Lower lobe of right lung (tissue), 2 donors: ENCODE measurements around the gene HAPLN3. TPM values are rescaled to one million over a fixed set of nuclear protein-coding genes. Genes with fewer than 3 reads are reported as not detected.

ENCODE experiments used
- ATAC-seq, 2 donors: fragments of 200-7000 bp; cut with Tn5 transposase; one replicate each; pipeline ENCODE4 v1.9.1; 2020 to 2022; ENCODE audit warnings: mild to moderate bottlenecking in 2 of 2, moderate library complexity in 2 of 2
- DNase-seq: peaks from one replicate; pipeline ENCODE4 v3.0.0-alpha.2; 2020
- H3K27ac ChIP-seq: fragments of 200-600 bp; one replicate; pipeline ENCODE4 v1.8.0; 2022
- H3K27me3 ChIP-seq: fragments of 200-600 bp; one replicate; pipeline ENCODE4 v1.8.0; 2022; ENCODE audit warnings: low read depth
- H3K36me3 ChIP-seq: fragments of 200-600 bp; one replicate; pipeline ENCODE4 v1.8.0; 2022; ENCODE audit warnings: mild to moderate bottlenecking
- H3K4me1 ChIP-seq: fragments of 200-600 bp; one replicate; pipeline ENCODE4 v1.8.0; 2022
- H3K4me3 ChIP-seq: fragments of 200-600 bp; one replicate; pipeline ENCODE4 v1.8.0; 2022; ENCODE audit warnings: mild to moderate bottlenecking
- H3K9me3 ChIP-seq: fragments of 200-600 bp; one replicate; pipeline ENCODE4 v1.8.0; 2022
- CTCF ChIP-seq: fragments of 200-600 bp; IDR thresholded peaks from one replicate; pipeline ENCODE4 v1.8.0; 2022; ENCODE audit warnings: antibody characterized with exemption, mild to moderate bottlenecking
- intact Hi-C: fragments of 100-400 bp; cut with DNase I; formaldehyde crosslinking; loops from one replicate; pipeline ENCODE4 v1.11.0; 2022
- total RNA-seq: library from RNA; stranded (reverse); fragmentation: NEBNext Ultra II Directional; extraction: Animal tissue kit (Norgen Biotek cat#: 25700); gene quantifications from one replicate; pipeline ENCODE4 v1.2.1, GENCODE V29; 2021
- donor health status: DM: no; HTN: yes; CAD: no; lungs with severe emphysema.

HAPLN3 gene
- total RNA-seq, 1 donor from 2014 or later = 2.7 TPM

- Histone ChIP-seq H3K4me1 (no peaks in the 10 kb centered on the region), H3K4me3 (no peak overlapping the region), H3K27ac (no peak overlapping the region), H3K9me3 (no peaks in the 10 kb centered on the region), H3K36me3 (no peaks in the 10 kb centered on the region), H3K27me3 (peaks cover 4% of the 10 kb centered on the region)
- TF ChIP-seq CTCF = no peak
- DNase-seq = no peak
- ATAC-seq = no peak
- intact Hi-C loops = no loop called here
Measured at GRCh38 chr15:88845616-88846015, 49.7 kb downstream of the HAPLN3 start.

- peaks cover 6% of the 10 kb centered on the region for H3K27me3 ChIP-seq
- no peaks in the 10 kb centered on the region for H3K36me3 ChIP-seq
- H3K4me3 ChIP-seq = no peak overlapping the region
- TF ChIP-seq CTCF = no peak
- no peaks in the 10 kb centered on the region for H3K9me3 ChIP-seq
- H3K4me1 ChIP-seq = no peaks in the 10 kb centered on the region
- ATAC-seq = no peak
- H3K27ac ChIP-seq = no peak overlapping the region
- intact Hi-C loops = no loop called here
- DNase-seq = no peak
Measured at GRCh38 chr15:88844749-88845386, 50.5 kb downstream of the HAPLN3 start.

- H3K27me3 ChIP-seq = peaks cover 10% of the 10 kb centered on the region
- no peak overlapping the region for H3K27ac ChIP-seq
- ATAC-seq (no peak), DNase-seq (no peak)
- H3K4me1 ChIP-seq = no peaks in the 10 kb centered on the region
- no peaks in the 10 kb centered on the region for H3K9me3 ChIP-seq
- intact Hi-C loops = no loop called here
- no peak overlapping the region for H3K4me3 ChIP-seq
- H3K36me3 ChIP-seq = no peaks in the 10 kb centered on the region
- TF ChIP-seq CTCF = no peak
Measured at GRCh38 chr15:88843334-88843733, 52.0 kb downstream of the HAPLN3 start.

- DNase-seq (no peak), ATAC-seq (no peak)
- intact Hi-C loops = no loop called here
- Histone ChIP-seq H3K36me3 (no peaks in the 10 kb centered on the region), H3K27me3 (peaks cover 10% of the 10 kb centered on the region), H3K4me1 (no peaks in the 10 kb centered on the region), H3K9me3 (no peaks in the 10 kb centered on the region), H3K4me3 (no peak overlapping the region), H3K27ac (no peak overlapping the region)
- no peak for TF ChIP-seq CTCF
Measured at GRCh38 chr15:88842156-88842555, 53.2 kb downstream of the HAPLN3 start.

GRCh38 chr15:88841236-88841635, 54.1 kb downstream of the HAPLN3 start:
- Histone ChIP-seq H3K27me3 (peaks cover 10% of the 10 kb centered on the region), H3K9me3 (no peaks in the 10 kb centered on the region), H3K4me3 (no peak overlapping the region), H3K4me1 (no peaks in the 10 kb centered on the region), H3K36me3 (no peaks in the 10 kb centered on the region), H3K27ac (no peak overlapping the region)
- intact Hi-C loops = no loop called here
- TF ChIP-seq CTCF = no peak
- no peak for DNase-seq
- no peak for ATAC-seq
